ENCODE measurements around the gene LFNG. TPM values are rescaled to one million over a fixed set of nuclear protein-coding genes. Genes with fewer than 3 reads are reported as not detected.

Gene LFNG
- total and polyA plus RNA-seq, 2 of the 13 experiments (the other 11 are each of a cell fraction or from before 2014, with no cell fraction given) = 0.44 to 1.5 TPM

- peak; percentile 26; the same call in 1 of the 2 replicates for TF ChIP-seq ZNF574 (CRISPR knock-in tag; IDR thresholded peaks at IDR 0.05)
- TF ChIP-seq, protein P1, sequence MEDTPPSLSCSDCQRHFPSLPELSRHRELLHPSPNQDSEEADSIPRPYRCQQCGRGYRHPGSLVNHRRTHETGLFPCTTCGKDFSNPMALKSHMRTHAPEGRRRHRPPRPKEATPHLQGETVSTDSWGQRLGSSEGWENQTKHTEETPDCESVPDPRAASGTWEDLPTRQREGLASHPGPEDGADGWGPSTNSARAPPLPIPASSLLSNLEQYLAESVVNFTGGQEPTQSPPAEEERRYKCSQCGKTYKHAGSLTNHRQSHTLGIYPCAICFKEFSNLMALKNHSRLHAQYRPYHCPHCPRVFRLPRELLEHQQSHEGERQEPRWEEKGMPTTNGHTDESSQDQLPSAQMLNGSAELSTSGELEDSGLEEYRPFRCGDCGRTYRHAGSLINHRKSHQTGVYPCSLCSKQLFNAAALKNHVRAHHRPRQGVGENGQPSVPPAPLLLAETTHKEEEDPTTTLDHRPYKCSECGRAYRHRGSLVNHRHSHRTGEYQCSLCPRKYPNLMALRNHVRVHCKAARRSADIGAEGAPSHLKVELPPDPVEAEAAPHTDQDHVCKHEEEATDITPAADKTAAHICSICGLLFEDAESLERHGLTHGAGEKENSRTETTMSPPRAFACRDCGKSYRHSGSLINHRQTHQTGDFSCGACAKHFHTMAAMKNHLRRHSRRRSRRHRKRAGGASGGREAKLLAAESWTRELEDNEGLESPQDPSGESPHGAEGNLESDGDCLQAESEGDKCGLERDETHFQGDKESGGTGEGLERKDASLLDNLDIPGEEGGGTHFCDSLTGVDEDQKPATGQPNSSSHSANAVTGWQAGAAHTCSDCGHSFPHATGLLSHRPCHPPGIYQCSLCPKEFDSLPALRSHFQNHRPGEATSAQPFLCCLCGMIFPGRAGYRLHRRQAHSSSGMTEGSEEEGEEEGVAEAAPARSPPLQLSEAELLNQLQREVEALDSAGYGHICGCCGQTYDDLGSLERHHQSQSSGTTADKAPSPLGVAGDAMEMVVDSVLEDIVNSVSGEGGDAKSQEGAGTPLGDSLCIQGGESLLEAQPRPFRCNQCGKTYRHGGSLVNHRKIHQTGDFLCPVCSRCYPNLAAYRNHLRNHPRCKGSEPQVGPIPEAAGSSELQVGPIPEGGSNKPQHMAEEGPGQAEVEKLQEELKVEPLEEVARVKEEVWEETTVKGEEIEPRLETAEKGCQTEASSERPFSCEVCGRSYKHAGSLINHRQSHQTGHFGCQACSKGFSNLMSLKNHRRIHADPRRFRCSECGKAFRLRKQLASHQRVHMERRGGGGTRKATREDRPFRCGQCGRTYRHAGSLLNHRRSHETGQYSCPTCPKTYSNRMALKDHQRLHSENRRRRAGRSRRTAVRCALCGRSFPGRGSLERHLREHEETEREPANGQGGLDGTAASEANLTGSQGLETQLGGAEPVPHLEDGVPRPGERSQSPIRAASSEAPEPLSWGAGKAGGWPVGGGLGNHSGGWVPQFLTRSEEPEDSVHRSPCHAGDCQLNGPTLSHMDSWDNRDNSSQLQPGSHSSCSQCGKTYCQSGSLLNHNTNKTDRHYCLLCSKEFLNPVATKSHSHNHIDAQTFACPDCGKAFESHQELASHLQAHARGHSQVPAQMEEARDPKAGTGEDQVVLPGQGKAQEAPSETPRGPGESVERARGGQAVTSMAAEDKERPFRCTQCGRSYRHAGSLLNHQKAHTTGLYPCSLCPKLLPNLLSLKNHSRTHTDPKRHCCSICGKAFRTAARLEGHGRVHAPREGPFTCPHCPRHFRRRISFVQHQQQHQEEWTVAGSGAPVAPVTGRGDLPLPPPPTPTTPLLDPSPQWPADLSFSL (CRISPR knock-in tag; IDR thresholded peaks at IDR 0.05) = no peak
- TF ChIP-seq ZFAT (CRISPR knock-in tag; conservative IDR thresholded peaks at IDR 0.05) = no peak
- no peak; the same call in 1 of the 2 replicates for TF ChIP-seq HES4 (CRISPR knock-in tag; IDR thresholded peaks at IDR 0.05; ENCODE audit: borderline replicate concordance)
- TF ChIP-seq CERS6 (CRISPR knock-in tag; IDR thresholded peaks at IDR 0.05) = no peak
- no peak for TF ChIP-seq ZNF619 (CRISPR knock-in tag; IDR thresholded peaks at IDR 0.05)
- no peak for TF ChIP-seq AKAP8 (CRISPR knock-in tag; IDR thresholded peaks at IDR 0.05)
- no peak for TF ChIP-seq FOXK1 (CRISPR knock-in tag; IDR thresholded peaks at IDR 0.05; ENCODE audit: borderline replicate concordance, low read depth)
- TF ChIP-seq ZNF430 (CRISPR knock-in tag; IDR thresholded peaks at IDR 0.05) = no peak
- TF ChIP-seq IRF1 (CRISPR knock-in tag; IDR thresholded peaks at IDR 0.05; ENCODE audit: low read depth) = no peak
- TF ChIP-seq MEF2D (CRISPR knock-in tag; IDR thresholded peaks at IDR 0.05) = no peak
- no peak for TF ChIP-seq ATF2 (CRISPR knock-in tag; IDR thresholded peaks at IDR 0.05)
- TF ChIP-seq ATAD3A (CRISPR knock-in tag; IDR thresholded peaks at IDR 0.05) = no peak
- no peak for TF ChIP-seq BRD4 (CRISPR knock-in tag; IDR thresholded peaks at IDR 0.05)
- peak; percentile 48 for TF ChIP-seq YY1 (IDR thresholded peaks at IDR 0.05; ENCODE audit: insufficient read depth, insufficient replicate concordance, low read depth, low read length)
- 0 out of 2 replicates have a peak, but pooled peaks have one; percentile 23 for TF ChIP-seq ZNF274 (CRISPR knock-in tag; IDR thresholded peaks at IDR 0.05)
- no peak for TF ChIP-seq KDM3A (CRISPR knock-in tag; IDR thresholded peaks at IDR 0.05; ENCODE audit: low read depth)
These were observed 39.2 kb downstream of the LFNG start, which contains the start of gene IQCE (continued) for GRCh38 chr7:2558629-2559282.

All from HepG2 (cell line).